Sigmoid colon (tissue), 4 donors: ENCODE data around the gene STK33.

Experiments used
- POLR2A ChIP-seq, 2 donors: fragments of 450-650 bp; IDR thresholded peaks; one replicate each; pipeline ENCODE4 v1.6.1; 2016; ENCODE audit warnings: antibody characterized with exemption in 2 of 2, mild to moderate bottlenecking in 2 of 2, moderate library complexity in 2 of 2
- POLR2AphosphoS5 ChIP-seq, 4 donors: sonication (generic); formaldehyde crosslinking; IDR thresholded peaks; one replicate each; pipeline ENCODE4 v1.6.1; 2017; ENCODE audit warnings: antibody characterized with exemption in 4 of 4
- TF ChIP-seq, protein P1 (sequence below), 4 experiments: fragments of 450-650 bp in 3 of 4; fragments of 200-600 bp in 1 of 4; IDR thresholded peaks; one replicate each; pipeline ENCODE4 v1.5.1; 2016 to 2019; ENCODE audit warnings: antibody characterized with exemption in 4 of 4, mild to moderate bottlenecking in 3 of 4, moderate library complexity in 2 of 4

GRCh38 chr11:8615291-8616032 is 21.4 kb upstream of the STK33 start:
- TF ChIP-seq, protein P1, sequence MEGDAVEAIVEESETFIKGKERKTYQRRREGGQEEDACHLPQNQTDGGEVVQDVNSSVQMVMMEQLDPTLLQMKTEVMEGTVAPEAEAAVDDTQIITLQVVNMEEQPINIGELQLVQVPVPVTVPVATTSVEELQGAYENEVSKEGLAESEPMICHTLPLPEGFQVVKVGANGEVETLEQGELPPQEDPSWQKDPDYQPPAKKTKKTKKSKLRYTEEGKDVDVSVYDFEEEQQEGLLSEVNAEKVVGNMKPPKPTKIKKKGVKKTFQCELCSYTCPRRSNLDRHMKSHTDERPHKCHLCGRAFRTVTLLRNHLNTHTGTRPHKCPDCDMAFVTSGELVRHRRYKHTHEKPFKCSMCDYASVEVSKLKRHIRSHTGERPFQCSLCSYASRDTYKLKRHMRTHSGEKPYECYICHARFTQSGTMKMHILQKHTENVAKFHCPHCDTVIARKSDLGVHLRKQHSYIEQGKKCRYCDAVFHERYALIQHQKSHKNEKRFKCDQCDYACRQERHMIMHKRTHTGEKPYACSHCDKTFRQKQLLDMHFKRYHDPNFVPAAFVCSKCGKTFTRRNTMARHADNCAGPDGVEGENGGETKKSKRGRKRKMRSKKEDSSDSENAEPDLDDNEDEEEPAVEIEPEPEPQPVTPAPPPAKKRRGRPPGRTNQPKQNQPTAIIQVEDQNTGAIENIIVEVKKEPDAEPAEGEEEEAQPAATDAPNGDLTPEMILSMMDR (IDR thresholded peaks at IDR 0.05) = no peak
- TF ChIP-seq POLR2A (IDR thresholded peaks at IDR 0.05) = no peak
- no peak for TF ChIP-seq POLR2AphosphoS5 (IDR thresholded peaks at IDR 0.05)
